Cardiac fibroblast (primary cell): ENCODE measurements around the gene EHMT1.

Experiments used
- DNase-seq, 2 donors: peaks; one replicate each; pipeline versions ENCODE4 v3.0.0 to v3.0.0-alpha.2; 2010; ENCODE audit warnings: low read depth in 2 of 2
- H3K4me3 ChIP-seq, 2 donors: replicated peaks in 1 of 2; 1 replicate in 1 of 2; 2 replicates in 1 of 2; pipeline ENCODE4 v1.5.1; 2011; ENCODE audit warnings: low read depth in 2 of 2, low read length in 2 of 2, mild to moderate bottlenecking in 2 of 2, moderate library complexity in 1 of 2
- TF ChIP-seq, protein P1 (sequence below): IDR thresholded peaks from one replicate; pipeline ENCODE4 v1.5.1; 2011; ENCODE audit warnings: low read depth, mild to moderate bottlenecking, low read length, inconsistent platforms

EHMT1 gene

DNA sequence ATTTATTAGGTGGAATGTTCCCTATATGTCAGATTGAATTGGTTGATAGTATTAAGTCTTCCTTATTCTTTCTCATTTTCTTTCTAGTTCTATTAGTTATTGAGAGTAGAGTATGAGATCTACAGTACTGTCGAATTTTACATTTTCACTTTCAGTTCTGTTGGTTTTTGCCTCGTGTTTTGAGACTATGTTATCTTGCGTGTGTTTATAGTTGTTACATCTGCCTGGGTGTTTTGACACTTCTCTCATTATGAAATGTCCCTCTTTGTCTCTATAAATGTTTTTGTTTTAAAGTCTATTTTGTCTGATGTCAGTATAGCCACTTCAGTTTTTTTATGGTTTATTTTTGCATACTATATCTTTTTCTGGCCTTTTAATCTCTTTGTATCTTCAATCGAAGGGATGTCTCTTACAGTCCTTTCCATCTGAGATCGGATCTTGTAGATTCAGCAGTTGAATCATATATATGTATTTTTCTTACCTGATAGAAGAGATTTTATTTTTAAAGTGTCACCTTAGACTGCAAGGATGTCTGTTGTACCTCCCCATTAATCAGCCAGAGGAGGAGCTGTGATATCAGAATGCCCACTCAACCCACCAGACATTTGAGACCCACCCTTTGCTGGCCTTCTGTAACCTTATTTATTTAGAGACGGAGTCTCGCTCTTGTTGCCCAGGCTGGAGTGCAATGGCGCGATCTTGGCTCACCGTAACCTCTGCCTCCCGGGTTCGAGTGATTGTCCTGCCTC lies 20.7 kb downstream of the EHMT1 start:
- peak overlapping the region in 1 of 2 donors; percentile 0 for H3K4me3 ChIP-seq

DNA sequence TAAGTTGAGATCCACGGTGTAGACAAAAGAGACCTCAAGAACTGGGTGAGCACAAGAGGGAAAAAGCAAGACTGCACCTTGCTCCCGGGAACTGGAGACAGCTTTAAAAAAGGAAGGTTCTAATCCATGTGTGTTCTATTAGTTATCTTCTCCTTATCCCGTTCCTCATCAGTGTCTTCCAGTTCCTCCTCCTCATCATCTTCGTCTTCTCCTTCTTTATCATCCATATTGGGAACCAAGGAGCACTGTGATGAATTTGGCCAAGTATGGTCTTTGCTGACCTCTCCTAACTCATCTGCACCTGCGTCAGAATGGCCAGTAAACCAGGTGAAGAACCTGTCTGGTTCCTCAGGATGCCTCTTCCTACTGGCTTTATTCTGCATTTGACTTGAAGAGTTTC lies 22.1 kb downstream of the EHMT1 start:
- H3K4me3 ChIP-seq = no peak overlapping the region
- TF ChIP-seq, protein P1, sequence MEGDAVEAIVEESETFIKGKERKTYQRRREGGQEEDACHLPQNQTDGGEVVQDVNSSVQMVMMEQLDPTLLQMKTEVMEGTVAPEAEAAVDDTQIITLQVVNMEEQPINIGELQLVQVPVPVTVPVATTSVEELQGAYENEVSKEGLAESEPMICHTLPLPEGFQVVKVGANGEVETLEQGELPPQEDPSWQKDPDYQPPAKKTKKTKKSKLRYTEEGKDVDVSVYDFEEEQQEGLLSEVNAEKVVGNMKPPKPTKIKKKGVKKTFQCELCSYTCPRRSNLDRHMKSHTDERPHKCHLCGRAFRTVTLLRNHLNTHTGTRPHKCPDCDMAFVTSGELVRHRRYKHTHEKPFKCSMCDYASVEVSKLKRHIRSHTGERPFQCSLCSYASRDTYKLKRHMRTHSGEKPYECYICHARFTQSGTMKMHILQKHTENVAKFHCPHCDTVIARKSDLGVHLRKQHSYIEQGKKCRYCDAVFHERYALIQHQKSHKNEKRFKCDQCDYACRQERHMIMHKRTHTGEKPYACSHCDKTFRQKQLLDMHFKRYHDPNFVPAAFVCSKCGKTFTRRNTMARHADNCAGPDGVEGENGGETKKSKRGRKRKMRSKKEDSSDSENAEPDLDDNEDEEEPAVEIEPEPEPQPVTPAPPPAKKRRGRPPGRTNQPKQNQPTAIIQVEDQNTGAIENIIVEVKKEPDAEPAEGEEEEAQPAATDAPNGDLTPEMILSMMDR = no peak
- no peak for DNase-seq

More for the DNA sequence above, 20.7 kb downstream of the EHMT1 start:
- TF ChIP-seq, protein P1 = no peak
- DNase-seq = no peak

DNA sequence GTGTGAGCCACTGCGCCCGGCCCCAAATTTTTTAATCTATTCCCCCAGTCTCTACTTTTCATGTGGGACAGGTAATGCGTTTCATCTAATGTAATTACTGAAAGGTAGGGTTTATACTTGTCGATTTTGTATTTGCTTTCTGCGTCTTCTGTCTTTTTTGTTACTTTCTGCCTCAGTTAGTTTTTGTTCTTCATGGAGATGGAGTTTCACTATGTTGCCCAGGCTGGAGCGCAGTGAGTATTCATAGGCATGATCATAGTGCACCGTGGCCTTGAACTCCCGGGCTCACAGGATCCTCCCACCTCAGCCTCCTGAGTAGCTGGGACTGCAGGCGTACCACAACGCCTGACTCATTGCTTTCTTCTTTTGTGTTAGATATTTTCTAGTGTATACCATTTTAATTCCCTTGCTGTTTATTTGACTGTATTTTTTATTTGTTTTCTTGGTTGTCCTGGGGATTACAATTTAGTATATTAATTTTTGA lies 23.4 kb downstream of the EHMT1 start:
- DNase-seq = no peak
- TF ChIP-seq, protein P1 = no peak
- no peak overlapping the region for H3K4me3 ChIP-seq

DNA sequence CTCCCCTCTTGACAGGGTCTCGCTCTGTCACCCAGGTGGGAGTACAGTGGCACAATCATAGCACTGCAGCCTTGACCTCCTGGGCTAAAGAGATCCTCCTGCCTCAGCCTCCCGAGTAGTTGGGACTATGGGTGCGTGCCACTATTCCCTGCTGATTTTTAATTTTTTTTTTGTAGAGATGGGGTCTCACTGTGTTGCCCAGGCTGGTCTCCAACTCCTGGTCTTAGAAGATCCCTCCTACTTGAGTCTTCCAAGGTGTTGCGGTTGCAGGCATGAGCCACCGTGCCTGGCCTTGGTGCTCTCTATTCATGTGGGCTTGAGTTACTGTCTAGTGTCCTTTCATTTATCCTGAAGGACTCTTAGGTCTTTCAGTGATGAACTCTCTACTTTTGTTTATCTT lies 24.1 kb downstream of the EHMT1 start:
- TF ChIP-seq, protein P1 = no peak
- no peak overlapping the region for H3K4me3 ChIP-seq
- DNase-seq = no peak

DNA sequence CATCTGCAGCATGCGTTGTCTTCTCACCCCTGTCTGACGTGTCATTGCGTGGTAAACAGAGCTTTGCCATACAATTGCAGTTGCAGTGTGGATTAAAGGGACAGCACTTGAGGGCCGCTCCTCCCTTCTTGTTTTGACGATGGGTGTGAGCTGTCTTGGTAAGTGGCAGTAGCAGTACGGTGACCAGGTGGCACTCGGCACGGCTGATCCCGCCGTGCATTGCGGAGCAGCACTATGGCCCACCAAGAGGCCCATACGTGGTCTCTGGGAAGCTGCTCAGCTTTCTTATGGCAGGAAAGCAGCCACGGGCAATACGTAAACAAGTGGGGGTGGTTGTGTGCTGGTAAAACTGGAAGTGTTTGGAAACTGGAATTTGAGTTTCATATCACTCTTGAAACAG lies 25.1 kb downstream of the EHMT1 start:
- TF ChIP-seq, protein P1 = no peak
- no peak overlapping the region for H3K4me3 ChIP-seq
- no peak for DNase-seq

DNA sequence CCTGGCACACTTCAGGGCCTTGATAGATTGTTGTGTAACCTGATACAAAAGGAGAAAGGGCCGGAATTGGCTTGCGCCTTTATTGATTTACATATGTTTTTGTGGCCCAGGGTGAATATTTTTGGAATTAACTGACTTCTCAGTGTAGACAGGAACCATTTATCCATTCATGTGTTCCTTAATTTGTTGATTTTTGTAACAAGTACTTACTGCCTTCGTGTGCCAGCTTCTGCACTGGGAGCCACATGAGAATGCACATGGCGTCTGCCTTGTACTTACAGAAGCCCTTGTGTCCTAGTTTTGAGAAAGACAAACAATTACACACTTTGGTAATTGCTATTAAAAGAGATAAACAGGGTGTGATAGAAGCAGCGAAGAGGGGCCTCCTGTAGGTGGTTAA lies 26.4 kb downstream of the EHMT1 start:
- TF ChIP-seq, protein P1 = no peak
- DNase-seq = no peak
- H3K4me3 ChIP-seq = no peak overlapping the region
